Measurements from ENCODE around the gene TTI1.

TTI1 gene

DNA sequence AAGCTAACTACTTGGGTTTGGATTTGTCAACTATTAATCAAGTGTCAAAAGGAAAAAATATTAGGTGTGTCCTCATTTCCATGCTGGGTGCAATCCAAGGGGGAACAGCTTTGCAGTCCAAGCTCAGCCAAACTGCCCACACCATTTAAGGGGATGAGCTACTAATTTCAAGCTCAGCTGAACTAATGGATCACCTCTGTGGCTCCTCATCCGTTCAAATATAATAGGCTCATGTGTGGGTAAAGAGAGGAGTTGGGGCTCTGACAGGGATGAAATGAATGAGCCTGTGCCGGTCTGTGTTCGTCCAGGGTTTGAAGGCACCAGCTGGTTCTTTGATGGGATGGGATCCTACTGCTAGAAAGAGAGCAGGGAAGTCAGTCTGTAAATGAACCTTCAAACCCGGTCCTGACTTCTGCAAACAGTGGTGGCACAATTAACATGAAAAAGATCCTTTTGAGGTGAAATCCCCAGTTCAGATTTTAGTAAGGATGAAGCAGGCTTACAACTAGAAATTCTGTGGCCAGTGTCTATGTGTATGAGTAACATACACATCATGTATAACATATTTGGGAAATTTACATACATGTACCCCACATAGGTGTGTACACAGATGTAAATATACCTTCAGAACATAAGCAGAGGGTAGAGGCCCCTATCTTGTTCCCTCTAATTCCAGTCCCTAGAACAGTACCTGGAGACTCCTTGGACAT is 41.9 kb downstream of the TTI1 start:
- no peak for DNase-seq
- Histone ChIP-seq H3K27me3 (replicated peaks) (no peaks in the 10 kb centered on the region), H3K36me3 (replicated peaks) (peaks cover 3% of the 10 kb centered on the region), H3K27ac (peak overlapping the region; percentile 48), H3K4me3 (ENCODE audit: low read depth, low read length) (no peak overlapping the region)
- in situ Hi-C loops (cut with HindIII; ENCODE audit: low pct_ligation_motif_present, low sequenced_read_pairs), result loop anchor here (10.0 kb wide), 1 partner anchor 77 kb away; no protein-coding TSS in a partner anchor
- TF ChIP-seq, protein P1, sequence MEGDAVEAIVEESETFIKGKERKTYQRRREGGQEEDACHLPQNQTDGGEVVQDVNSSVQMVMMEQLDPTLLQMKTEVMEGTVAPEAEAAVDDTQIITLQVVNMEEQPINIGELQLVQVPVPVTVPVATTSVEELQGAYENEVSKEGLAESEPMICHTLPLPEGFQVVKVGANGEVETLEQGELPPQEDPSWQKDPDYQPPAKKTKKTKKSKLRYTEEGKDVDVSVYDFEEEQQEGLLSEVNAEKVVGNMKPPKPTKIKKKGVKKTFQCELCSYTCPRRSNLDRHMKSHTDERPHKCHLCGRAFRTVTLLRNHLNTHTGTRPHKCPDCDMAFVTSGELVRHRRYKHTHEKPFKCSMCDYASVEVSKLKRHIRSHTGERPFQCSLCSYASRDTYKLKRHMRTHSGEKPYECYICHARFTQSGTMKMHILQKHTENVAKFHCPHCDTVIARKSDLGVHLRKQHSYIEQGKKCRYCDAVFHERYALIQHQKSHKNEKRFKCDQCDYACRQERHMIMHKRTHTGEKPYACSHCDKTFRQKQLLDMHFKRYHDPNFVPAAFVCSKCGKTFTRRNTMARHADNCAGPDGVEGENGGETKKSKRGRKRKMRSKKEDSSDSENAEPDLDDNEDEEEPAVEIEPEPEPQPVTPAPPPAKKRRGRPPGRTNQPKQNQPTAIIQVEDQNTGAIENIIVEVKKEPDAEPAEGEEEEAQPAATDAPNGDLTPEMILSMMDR (IDR thresholded peaks at IDR 0.05; ENCODE audit: low read depth, low read length, missing control alignments), result no peak

DNA sequence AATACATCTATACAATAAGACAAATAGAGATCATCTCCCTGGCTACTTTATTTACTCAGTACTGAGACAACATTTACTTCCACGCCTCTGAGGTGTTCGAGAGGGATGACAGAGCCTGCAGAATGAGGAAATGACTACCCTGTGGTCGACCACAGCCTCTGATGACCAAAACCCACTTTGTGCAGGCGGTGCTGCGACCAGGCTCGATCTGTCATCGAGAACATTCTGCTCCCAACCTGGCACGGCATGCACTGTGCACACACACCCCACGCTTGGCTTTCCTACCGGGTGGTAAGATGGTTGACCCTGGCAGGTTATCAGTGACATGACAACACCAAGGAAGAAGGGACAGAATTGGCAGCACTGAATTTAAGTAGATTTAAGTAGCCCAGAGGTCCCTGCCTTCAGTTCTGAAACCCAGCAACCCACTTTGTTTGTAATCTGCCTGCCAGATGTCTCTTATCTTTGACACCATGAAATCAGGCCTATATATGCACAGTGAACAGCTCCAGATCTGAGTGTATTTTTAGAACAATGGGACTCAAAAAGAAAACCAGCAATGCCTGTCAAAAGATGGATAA is 42.6 kb downstream of the TTI1 start:
- peak; percentile 84 for DNase-seq
- Histone ChIP-seq H3K27ac (peak overlapping the region; percentile 48), H3K4me3 (ENCODE audit: low read depth, low read length) (no peak overlapping the region), H3K36me3 (replicated peaks) (no peaks in the 10 kb centered on the region), H3K27me3 (replicated peaks) (no peaks in the 10 kb centered on the region)
- TF ChIP-seq, protein P1 (IDR thresholded peaks at IDR 0.05; ENCODE audit: low read depth, low read length, missing control alignments), result no peak
- in situ Hi-C loops (cut with HindIII; ENCODE audit: low pct_ligation_motif_present, low sequenced_read_pairs), result loop anchor here (10.0 kb wide), 1 partner anchor 76 kb away; no protein-coding TSS in a partner anchor

DNA sequence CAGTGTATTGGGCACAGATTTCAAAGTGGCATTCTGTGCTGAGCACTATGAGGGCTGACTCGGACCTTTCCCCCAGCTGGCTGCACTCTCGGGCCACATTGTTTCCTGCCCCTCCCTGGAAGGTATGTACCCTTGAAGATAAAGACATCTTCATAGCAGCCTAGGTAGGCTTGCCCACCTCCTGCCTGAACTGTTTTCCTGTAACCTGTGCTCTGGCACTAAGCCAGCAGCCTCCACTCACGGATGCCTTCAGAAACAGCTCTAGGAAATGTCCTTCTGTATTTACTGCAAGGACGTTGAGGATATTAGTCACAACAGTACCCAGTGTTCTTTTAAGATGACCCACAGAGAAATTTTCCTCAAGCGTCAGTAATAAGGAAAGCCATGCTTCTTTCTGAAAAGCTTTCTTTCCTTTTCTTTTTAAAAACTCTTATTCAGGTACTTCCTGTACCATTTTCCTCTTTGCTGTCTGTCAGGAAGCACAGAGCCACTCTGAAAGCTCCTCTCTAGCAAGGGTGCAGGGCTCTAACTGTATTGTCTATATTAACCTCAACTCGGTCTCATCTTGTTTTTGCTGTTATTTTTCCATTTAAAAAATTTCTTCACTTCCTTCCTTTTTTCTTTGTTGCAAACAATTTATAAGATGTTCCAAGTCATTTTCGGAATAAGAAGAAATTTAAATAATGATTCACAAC is 43.5 kb downstream of the TTI1 start:
- H3K36me3 ChIP-seq (replicated peaks), result no peaks in the 10 kb centered on the region
- in situ Hi-C loops (cut with HindIII; ENCODE audit: low pct_ligation_motif_present, low sequenced_read_pairs), result loop anchor here (10.0 kb wide), 1 partner anchor 75 kb away; no protein-coding TSS in a partner anchor
- DNase-seq, result no peak

GRCh38 chr20:37988306-37988954 is 44.8 kb downstream of the TTI1 start:
- Histone ChIP-seq H3K36me3 (replicated peaks) (no peaks in the 10 kb centered on the region), H3K27ac (no peak overlapping the region), H3K4me3 (ENCODE audit: low read depth, low read length) (no peak overlapping the region), H3K27me3 (replicated peaks) (no peaks in the 10 kb centered on the region)
- in situ Hi-C loops (cut with HindIII; ENCODE audit: low pct_ligation_motif_present, low sequenced_read_pairs), result no loop called here
- TF ChIP-seq, protein P1 (IDR thresholded peaks at IDR 0.05; ENCODE audit: low read depth, low read length, missing control alignments), result no peak
- no peak for DNase-seq

More for the DNA sequence above, 43.5 kb downstream of the TTI1 start:
- no peaks in the 10 kb centered on the region for H3K27me3 ChIP-seq (replicated peaks)
- peak overlapping the region; percentile 48 for H3K27ac ChIP-seq
- TF ChIP-seq, protein P1 (IDR thresholded peaks at IDR 0.05; ENCODE audit: low read depth, low read length, missing control alignments), result no peak
- H3K4me3 ChIP-seq (ENCODE audit: low read depth, low read length), result no peak overlapping the region

GRCh38 chr20:37987602-37988290 is 45.5 kb downstream of the TTI1 start:
- H3K27ac ChIP-seq, result no peak overlapping the region
- in situ Hi-C loops (cut with HindIII; ENCODE audit: low pct_ligation_motif_present, low sequenced_read_pairs), result no loop called here
- TF ChIP-seq, protein P1 (IDR thresholded peaks at IDR 0.05; ENCODE audit: low read depth, low read length, missing control alignments), result no peak
- H3K27me3 ChIP-seq (replicated peaks), result no peaks in the 10 kb centered on the region
- no peak for DNase-seq
- H3K36me3 ChIP-seq (replicated peaks), result no peaks in the 10 kb centered on the region
- no peak overlapping the region for H3K4me3 ChIP-seq (ENCODE audit: low read depth, low read length)
